ENCODE measurements around the gene RESF1.

Gene RESF1

GRCh38 chr12:31959701-31960391 lies 631 bp downstream of the RESF1 start:
- peak; percentile 59 for DNase-seq

GRCh38 chr12:31961137-31961536 lies 1.9 kb downstream of the RESF1 start:
- no peak for DNase-seq

- no peak for DNase-seq
Observed at GRCh38 chr12:31962076-31962475, 2.9 kb downstream of the RESF1 start.

- no peak for DNase-seq
Observed at GRCh38 chr12:31964280-31964679, 5.1 kb downstream of the RESF1 start.

GRCh38 chr12:31965090-31965489 lies 5.9 kb downstream of the RESF1 start:
- no peak for DNase-seq

GRCh38 chr12:31966558-31967205 lies 7.5 kb downstream of the RESF1 start:
- DNase-seq, result no peak

- DNase-seq, result no peak
Observed at GRCh38 chr12:31967539-31967938, 8.3 kb downstream of the RESF1 start.

- DNase-seq, result no peak
Observed at GRCh38 chr12:31970199-31970598, 11.0 kb downstream of the RESF1 start.

GRCh38 chr12:31973818-31974217 lies 14.6 kb downstream of the RESF1 start:
- DNase-seq, result no peak

- DNase-seq, result no peak
Observed at GRCh38 chr12:31974673-31975072, 15.5 kb downstream of the RESF1 start.

- DNase-seq, result no peak
Observed at GRCh38 chr12:31984806-31985591, 25.8 kb downstream of the RESF1 start.

- DNase-seq, result no peak
Observed at GRCh38 chr12:31985832-31986231, 26.6 kb downstream of the RESF1 start.

- no peak for DNase-seq
Observed at GRCh38 chr12:31989571-31990362, 30.6 kb downstream of the RESF1 start.

GRCh38 chr12:31991146-31991545 lies 31.9 kb downstream of the RESF1 start:
- DNase-seq, result no peak

GRCh38 chr12:31991815-31992214 lies 32.6 kb downstream of the RESF1 start:
- no peak for DNase-seq

- no peak for DNase-seq
Observed at GRCh38 chr12:31999692-32000091, 40.5 kb downstream of the RESF1 start.

- DNase-seq, result no peak
Observed at GRCh38 chr12:32000373-32001005, 41.3 kb downstream of the RESF1 start.

GRCh38 chr12:32002848-32003493 lies 43.8 kb downstream of the RESF1 start:
- DNase-seq, result peak; percentile 14

GRCh38 chr12:32003654-32004053 lies 44.4 kb downstream of the RESF1 start:
- no peak for DNase-seq

GRCh38 chr12:32005496-32006125 lies 46.4 kb downstream of the RESF1 start:
- no peak for DNase-seq

All from fibroblast of skin of right biceps (primary cell).